Neutrophil (primary cell): ENCODE measurements around the gene LRRC47.

Experiments used
- H3K27ac ChIP-seq: fragments of 200-600 bp; sonication (generic); 2 replicates; pipeline ENCODE4 v1.5.1; 2016; ENCODE audit warnings: mild to moderate bottlenecking, moderate library complexity
- H3K27me3 ChIP-seq: fragments of 200-600 bp; sonication (generic); 2 replicates; pipeline ENCODE4 v1.6.0; 2016; ENCODE audit warnings: mild to moderate bottlenecking
- H3K36me3 ChIP-seq: fragments of 200-600 bp; sonication (generic); 2 replicates; pipeline ENCODE4 v1.5.1; 2017
- H3K4me1 ChIP-seq, 2 experiments: fragments of 200-600 bp in 1 of 2; sonication (generic) in 1 of 2; 1 replicate in 1 of 2; 2 replicates in 1 of 2; pipeline versions ENCODE4 v1.5.1 to v1.6.1; 2013 to 2016; ENCODE audit warnings: low read depth in 1 of 2, low read length in 1 of 2, mild to moderate bottlenecking in 1 of 2, moderate library complexity in 1 of 2; ENCODE audit not compliant: control insufficient read depth in 1 of 2, insufficient read depth in 1 of 2
- H3K4me3 ChIP-seq, 2 experiments: fragments of 200-600 bp in 1 of 2; sonication (generic) in 1 of 2; 1 replicate in 1 of 2; 2 replicates in 1 of 2; pipeline ENCODE4 v1.5.1; 2013 to 2016; ENCODE audit warnings: low read depth in 1 of 2, low read length in 1 of 2, mild to moderate bottlenecking in 1 of 2, moderate library complexity in 1 of 2
- H3K9me3 ChIP-seq: fragments of 200-600 bp; sonication (generic); 2 replicates; pipeline ENCODE4 v1.5.1; 2016
- TF ChIP-seq, protein P1 (sequence below): fragments of 200-600 bp; sonication (generic); IDR thresholded peaks from 2 replicates; pipeline ENCODE4 v1.5.1; 2016; ENCODE audit warnings: antibody characterized with exemption

Gene LRRC47

GRCh38 chr1:3790952-3791351 lies 5.3 kb downstream of the LRRC47 start:
- H3K9me3 ChIP-seq = no peaks in the 10 kb centered on the region
- H3K27ac ChIP-seq = no peak overlapping the region
- H3K27me3 ChIP-seq = no peaks in the 10 kb centered on the region
- peaks cover 22 to 24% of the 10 kb centered on the region in 2 experiments for H3K4me1 ChIP-seq
- TF ChIP-seq, protein P1, sequence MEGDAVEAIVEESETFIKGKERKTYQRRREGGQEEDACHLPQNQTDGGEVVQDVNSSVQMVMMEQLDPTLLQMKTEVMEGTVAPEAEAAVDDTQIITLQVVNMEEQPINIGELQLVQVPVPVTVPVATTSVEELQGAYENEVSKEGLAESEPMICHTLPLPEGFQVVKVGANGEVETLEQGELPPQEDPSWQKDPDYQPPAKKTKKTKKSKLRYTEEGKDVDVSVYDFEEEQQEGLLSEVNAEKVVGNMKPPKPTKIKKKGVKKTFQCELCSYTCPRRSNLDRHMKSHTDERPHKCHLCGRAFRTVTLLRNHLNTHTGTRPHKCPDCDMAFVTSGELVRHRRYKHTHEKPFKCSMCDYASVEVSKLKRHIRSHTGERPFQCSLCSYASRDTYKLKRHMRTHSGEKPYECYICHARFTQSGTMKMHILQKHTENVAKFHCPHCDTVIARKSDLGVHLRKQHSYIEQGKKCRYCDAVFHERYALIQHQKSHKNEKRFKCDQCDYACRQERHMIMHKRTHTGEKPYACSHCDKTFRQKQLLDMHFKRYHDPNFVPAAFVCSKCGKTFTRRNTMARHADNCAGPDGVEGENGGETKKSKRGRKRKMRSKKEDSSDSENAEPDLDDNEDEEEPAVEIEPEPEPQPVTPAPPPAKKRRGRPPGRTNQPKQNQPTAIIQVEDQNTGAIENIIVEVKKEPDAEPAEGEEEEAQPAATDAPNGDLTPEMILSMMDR = no peak
- no peak overlapping the region for H3K4me3 ChIP-seq
- peaks cover 41% of the 10 kb centered on the region for H3K36me3 ChIP-seq

DNA sequence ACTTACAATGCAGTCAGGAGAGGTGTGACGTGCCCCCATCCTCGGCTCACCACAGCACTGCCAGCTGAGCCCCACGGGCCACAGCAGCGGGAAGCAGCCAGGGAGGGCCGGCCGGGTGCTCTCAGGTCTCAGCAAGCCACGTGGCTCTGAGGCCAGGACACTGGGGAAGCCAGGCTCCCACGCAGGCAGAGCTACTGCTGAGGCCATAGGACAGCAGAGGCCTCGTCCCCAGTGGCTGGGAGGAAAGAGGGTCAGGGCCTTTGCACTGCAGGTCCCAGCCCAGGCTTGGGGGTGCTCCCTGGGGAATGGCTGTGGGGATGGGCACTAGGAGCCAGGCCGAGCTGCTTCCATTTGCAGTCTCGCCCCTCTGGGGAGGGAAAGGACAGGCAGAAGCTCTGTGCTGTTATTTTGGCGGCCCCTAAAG lies 5.8 kb downstream of the LRRC47 start:
- Histone ChIP-seq H3K36me3 (peaks cover 45% of the 10 kb centered on the region), H3K27me3 (no peaks in the 10 kb centered on the region), H3K9me3 (no peaks in the 10 kb centered on the region), H3K4me3 (no peak overlapping the region), H3K4me1 (peaks cover 18 to 19% of the 10 kb centered on the region in 2 experiments), H3K27ac (no peak overlapping the region)
- TF ChIP-seq, protein P1 = no peak

- TF ChIP-seq, protein P1 = no peak
Observed at GRCh38 chr1:3789421-3790300, 6.6 kb downstream of the LRRC47 start.

GRCh38 chr1:3788756-3789420 lies 7.4 kb downstream of the LRRC47 start:
- Histone ChIP-seq H3K36me3 (peaks cover 62% of the 10 kb centered on the region), H3K4me1 (peaks cover 3 to 5% of the 10 kb centered on the region in 2 experiments), H3K27ac (no peak overlapping the region), H3K27me3 (no peaks in the 10 kb centered on the region), H3K9me3 (no peaks in the 10 kb centered on the region), H3K4me3 (no peak overlapping the region)
- TF ChIP-seq, protein P1 = no peak

More at GRCh38 chr1:3789421-3790300, 6.6 kb downstream of the LRRC47 start:
- Histone ChIP-seq H3K27me3 (no peaks in the 10 kb centered on the region), H3K27ac (no peak overlapping the region), H3K9me3 (no peaks in the 10 kb centered on the region), H3K4me3 (no peak overlapping the region), H3K4me1 (peaks cover 11 to 12% of the 10 kb centered on the region in 2 experiments), H3K36me3 (peaks cover 54% of the 10 kb centered on the region)

DNA sequence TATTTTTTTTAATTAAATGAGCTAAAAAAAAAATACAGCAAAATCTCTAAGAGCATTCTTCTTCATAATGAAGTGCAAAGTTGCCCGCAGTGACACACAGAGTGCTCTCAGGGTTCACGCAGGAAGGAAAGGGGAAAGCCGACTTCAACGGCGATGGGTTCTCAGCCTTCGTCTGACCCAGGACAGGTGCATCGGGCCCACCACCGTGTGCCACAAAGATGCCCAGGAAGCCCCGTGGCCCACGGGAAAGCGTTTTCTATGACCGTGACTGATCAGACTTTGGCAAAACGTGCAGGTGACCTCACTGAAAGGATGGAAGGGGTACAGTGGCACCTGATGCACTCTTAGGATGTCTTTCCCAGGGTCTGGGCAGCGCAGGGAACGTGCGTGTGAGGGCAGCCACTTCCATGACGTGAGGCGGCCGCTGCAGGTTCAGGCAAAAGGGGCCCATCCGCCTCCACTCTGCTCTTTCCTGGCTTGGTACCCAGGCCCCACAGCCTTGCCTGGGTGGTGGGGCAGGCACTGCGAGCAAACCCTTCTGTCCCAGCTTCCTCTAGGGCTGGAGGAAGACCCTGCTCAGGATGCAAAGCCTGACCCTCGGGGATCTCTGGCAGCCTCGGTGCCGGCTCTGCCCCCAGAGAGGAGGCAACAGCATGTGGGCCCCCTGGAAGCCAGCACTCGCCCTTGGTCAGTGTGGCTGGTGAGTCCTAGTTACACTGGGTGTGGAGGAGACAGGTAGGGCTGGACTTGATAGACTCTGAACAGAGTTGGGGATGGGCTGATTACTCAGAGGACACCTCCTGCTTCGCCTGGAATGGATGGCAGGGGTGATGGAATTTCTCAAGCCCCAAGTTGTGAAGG lies 8.3 kb downstream of the LRRC47 start:
- Histone ChIP-seq H3K4me3 (no peak overlapping the region), H3K9me3 (no peaks in the 10 kb centered on the region), H3K36me3 (peaks cover 71% of the 10 kb centered on the region), H3K27ac (no peak overlapping the region), H3K27me3 (no peaks in the 10 kb centered on the region), H3K4me1 (no peaks in the 10 kb centered on the region)
- TF ChIP-seq, protein P1 = no peak
